AG04449 (cell line): ENCODE results near the gene FPR2.

Source experiments
- CTCF ChIA-PET: fragments of 350-600 bp; formaldehyde crosslinking; extraction: SDS; loops from one replicate; lab custom pipeline; 2021; ENCODE audit warnings: antibody characterized with exemption; lab: Yijun Ruan, JAX
- POLR2A ChIA-PET: fragments of 400-600, 350-600 bp; formaldehyde crosslinking; extraction: SDS; loops from one replicate; lab custom pipeline; 2020; ENCODE audit warnings: antibody characterized with exemption, inconsistent platforms; lab: Yijun Ruan, JAX
- DNase-seq: peaks from one replicate; pipeline ENCODE4 v3.0.0-alpha.2; 2010; ENCODE audit warnings: low read depth, low spot score
- H3K4me3 ChIP-seq: 2 replicates; pipeline ENCODE4 v1.5.1; 2011; ENCODE audit warnings: low read depth, mild to moderate bottlenecking, control low read depth, low read length
- CTCF ChIP-seq: IDR thresholded peaks from one replicate; pipeline ENCODE4 v1.5.1; 2011; ENCODE audit warnings: mild to moderate bottlenecking, moderate library complexity, low read length, control low read depth, inconsistent platforms; ENCODE audit not compliant: insufficient read depth; ENCODE audit errors: missing control alignments

Gene FPR2

GRCh38 chr19:51715850-51716249, 45.1 kb upstream of the FPR2 start:
- POLR2A ChIA-PET: no interaction called here
- CTCF ChIA-PET: no interaction called here
- H3K4me3 ChIP-seq: no peak overlapping the region
- TF ChIP-seq CTCF: no peak
- no peak for DNase-seq

- H3K4me3 ChIP-seq: no peak overlapping the region
- CTCF ChIA-PET: interaction anchor here (1.2 kb wide), 1 partner anchor 60 kb away, joined by 3 read pairs; no protein-coding TSS in a partner anchor
- DNase-seq: no peak
- POLR2A ChIA-PET: no interaction called here
- TF ChIP-seq CTCF: no peak
Observed at GRCh38 chr19:51716925-51717324, 44.1 kb upstream of the FPR2 start.

- POLR2A ChIA-PET: no interaction called here
- CTCF ChIA-PET: no interaction called here
- H3K4me3 ChIP-seq: no peak overlapping the region
- DNase-seq: no peak
- no peak for TF ChIP-seq CTCF
Observed at GRCh38 chr19:51719251-51719988, 41.6 kb upstream of the FPR2 start.

GRCh38 chr19:51721905-51722304, 39.1 kb upstream of the FPR2 start:
- no peak overlapping the region for H3K4me3 ChIP-seq
- ChIA-PET CTCF (no interaction called here), POLR2A (no interaction called here)
- no peak for DNase-seq
- TF ChIP-seq CTCF: no peak

- CTCF ChIA-PET: no interaction called here
- DNase-seq: no peak
- POLR2A ChIA-PET: no interaction called here
- TF ChIP-seq CTCF: no peak
- H3K4me3 ChIP-seq: no peak overlapping the region
Observed at GRCh38 chr19:51722492-51722891, 38.5 kb upstream of the FPR2 start.

GRCh38 chr19:51724543-51724942, 36.4 kb upstream of the FPR2 start:
- DNase-seq: no peak
- H3K4me3 ChIP-seq: no peak overlapping the region
- TF ChIP-seq CTCF: no peak
- POLR2A ChIA-PET: no interaction called here
- CTCF ChIA-PET: no interaction called here
